ENCODE measurements around the gene CALML6.

DNA sequence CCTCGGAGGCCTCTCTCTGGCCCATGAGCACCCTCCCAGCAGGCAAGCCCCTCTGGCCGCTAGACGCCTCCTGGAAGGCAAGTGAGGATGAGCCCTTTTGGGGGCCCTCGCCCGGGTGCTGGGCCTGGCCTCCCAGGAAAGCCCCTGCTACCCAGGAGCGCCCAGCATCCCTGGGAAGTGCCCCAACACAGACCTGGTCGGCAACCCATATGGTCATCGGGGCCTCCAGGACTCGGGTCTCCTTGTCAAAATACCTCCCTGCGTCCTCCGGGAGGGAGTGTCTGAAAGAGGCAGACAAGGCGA lies 25.0 kb downstream of the CALML6 start:
- TF ChIP-seq EZH2phosphoT487 (IDR thresholded peaks at IDR 0.05; ENCODE audit: borderline replicate concordance) = no peak
- no peak for TF ChIP-seq CTCF (conservative IDR thresholded peaks at IDR 0.05; ENCODE audit: low read length)
